Sigmoid colon (tissue), 4 donors: ENCODE results near the gene SF1.

Source experiments
- POLR2A ChIP-seq, 2 donors: fragments of 450-650 bp; IDR thresholded peaks; one replicate each; pipeline ENCODE4 v1.6.1; 2016; ENCODE audit warnings: antibody characterized with exemption in 2 of 2, mild to moderate bottlenecking in 2 of 2, moderate library complexity in 2 of 2
- POLR2AphosphoS5 ChIP-seq, 4 donors: sonication (generic); formaldehyde crosslinking; IDR thresholded peaks; one replicate each; pipeline ENCODE4 v1.6.1; 2017; ENCODE audit warnings: antibody characterized with exemption in 4 of 4
- TF ChIP-seq, protein P1 (sequence below), 4 experiments: fragments of 450-650 bp in 3 of 4; fragments of 200-600 bp in 1 of 4; IDR thresholded peaks; one replicate each; pipeline ENCODE4 v1.5.1; 2016 to 2019; ENCODE audit warnings: antibody characterized with exemption in 4 of 4, mild to moderate bottlenecking in 3 of 4, moderate library complexity in 2 of 4

- TF ChIP-seq POLR2AphosphoS5 (IDR thresholded peaks at IDR 0.05) (peak in 2 of 4 donors; percentile 20 to 46), POLR2A (IDR thresholded peaks at IDR 0.05) (no peak)
- TF ChIP-seq, protein P1, sequence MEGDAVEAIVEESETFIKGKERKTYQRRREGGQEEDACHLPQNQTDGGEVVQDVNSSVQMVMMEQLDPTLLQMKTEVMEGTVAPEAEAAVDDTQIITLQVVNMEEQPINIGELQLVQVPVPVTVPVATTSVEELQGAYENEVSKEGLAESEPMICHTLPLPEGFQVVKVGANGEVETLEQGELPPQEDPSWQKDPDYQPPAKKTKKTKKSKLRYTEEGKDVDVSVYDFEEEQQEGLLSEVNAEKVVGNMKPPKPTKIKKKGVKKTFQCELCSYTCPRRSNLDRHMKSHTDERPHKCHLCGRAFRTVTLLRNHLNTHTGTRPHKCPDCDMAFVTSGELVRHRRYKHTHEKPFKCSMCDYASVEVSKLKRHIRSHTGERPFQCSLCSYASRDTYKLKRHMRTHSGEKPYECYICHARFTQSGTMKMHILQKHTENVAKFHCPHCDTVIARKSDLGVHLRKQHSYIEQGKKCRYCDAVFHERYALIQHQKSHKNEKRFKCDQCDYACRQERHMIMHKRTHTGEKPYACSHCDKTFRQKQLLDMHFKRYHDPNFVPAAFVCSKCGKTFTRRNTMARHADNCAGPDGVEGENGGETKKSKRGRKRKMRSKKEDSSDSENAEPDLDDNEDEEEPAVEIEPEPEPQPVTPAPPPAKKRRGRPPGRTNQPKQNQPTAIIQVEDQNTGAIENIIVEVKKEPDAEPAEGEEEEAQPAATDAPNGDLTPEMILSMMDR (IDR thresholded peaks at IDR 0.05) = no peak
Measured at GRCh38 chr11:64763526-64764039, 14.8 kb downstream of the SF1 start.
